Testis (tissue), 2 donors: ENCODE data around the gene GPR132.

Experiments used
- POLR2A ChIP-seq: fragments of 450-650 bp; IDR thresholded peaks from one replicate; pipeline ENCODE4 v1.6.1; 2017; ENCODE audit warnings: antibody characterized with exemption, mild to moderate bottlenecking, moderate library complexity
- TF ChIP-seq, protein P1 (sequence below), 3 experiments: fragments of 450-650 bp in 2 of 3; fragments of 200-600 bp in 1 of 3; sonication (generic) in 1 of 3; IDR thresholded peaks; one replicate each; pipeline ENCODE4 v1.5.1; 2016 to 2019; ENCODE audit warnings: antibody characterized with exemption in 3 of 3, mild to moderate bottlenecking in 2 of 3, moderate library complexity in 1 of 3

DNA sequence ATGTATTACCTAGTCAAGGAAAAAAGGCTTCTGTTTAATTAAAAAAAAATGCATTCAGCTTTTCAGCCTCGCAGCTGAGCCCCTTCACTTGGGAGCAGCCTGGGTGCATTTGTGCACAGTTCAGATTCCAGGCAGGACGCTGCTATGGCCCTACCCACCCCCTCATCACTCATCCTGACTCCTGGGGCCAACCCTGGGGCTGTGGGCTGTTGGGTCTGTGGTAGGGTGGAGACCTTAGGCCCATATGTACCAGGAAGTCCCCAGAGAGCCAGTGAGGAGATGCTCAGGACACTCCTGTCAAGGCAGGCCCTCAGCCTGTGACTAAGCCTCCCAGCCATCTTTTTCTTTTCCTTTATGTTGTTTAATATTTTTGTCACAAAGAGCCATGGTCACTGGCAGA lies 35.0 kb downstream of the GPR132 start:
- TF ChIP-seq, protein P1, sequence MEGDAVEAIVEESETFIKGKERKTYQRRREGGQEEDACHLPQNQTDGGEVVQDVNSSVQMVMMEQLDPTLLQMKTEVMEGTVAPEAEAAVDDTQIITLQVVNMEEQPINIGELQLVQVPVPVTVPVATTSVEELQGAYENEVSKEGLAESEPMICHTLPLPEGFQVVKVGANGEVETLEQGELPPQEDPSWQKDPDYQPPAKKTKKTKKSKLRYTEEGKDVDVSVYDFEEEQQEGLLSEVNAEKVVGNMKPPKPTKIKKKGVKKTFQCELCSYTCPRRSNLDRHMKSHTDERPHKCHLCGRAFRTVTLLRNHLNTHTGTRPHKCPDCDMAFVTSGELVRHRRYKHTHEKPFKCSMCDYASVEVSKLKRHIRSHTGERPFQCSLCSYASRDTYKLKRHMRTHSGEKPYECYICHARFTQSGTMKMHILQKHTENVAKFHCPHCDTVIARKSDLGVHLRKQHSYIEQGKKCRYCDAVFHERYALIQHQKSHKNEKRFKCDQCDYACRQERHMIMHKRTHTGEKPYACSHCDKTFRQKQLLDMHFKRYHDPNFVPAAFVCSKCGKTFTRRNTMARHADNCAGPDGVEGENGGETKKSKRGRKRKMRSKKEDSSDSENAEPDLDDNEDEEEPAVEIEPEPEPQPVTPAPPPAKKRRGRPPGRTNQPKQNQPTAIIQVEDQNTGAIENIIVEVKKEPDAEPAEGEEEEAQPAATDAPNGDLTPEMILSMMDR (IDR thresholded peaks at IDR 0.05) = no peak
- no peak for TF ChIP-seq POLR2A
